Skeletal muscle cell (primary cell): Measurements from ENCODE around the gene MPDU1.
"Not testable (repeated sequence)": the region's sequence is repeated elsewhere in the genome, so short reads cannot be mapped to it uniquely, and the experiment has no call there.

Source experiments
- DNase-seq: peaks from one replicate; pipeline ENCODE4 v3.0.0-alpha.2; 2010; ENCODE audit warnings: low read depth
- H3K4me3 ChIP-seq: 2 replicates; pipeline ENCODE4 v1.5.1; 2011; ENCODE audit warnings: low read depth, mild to moderate bottlenecking, control low read depth, low read length, moderate library complexity

MPDU1 gene

DNA sequence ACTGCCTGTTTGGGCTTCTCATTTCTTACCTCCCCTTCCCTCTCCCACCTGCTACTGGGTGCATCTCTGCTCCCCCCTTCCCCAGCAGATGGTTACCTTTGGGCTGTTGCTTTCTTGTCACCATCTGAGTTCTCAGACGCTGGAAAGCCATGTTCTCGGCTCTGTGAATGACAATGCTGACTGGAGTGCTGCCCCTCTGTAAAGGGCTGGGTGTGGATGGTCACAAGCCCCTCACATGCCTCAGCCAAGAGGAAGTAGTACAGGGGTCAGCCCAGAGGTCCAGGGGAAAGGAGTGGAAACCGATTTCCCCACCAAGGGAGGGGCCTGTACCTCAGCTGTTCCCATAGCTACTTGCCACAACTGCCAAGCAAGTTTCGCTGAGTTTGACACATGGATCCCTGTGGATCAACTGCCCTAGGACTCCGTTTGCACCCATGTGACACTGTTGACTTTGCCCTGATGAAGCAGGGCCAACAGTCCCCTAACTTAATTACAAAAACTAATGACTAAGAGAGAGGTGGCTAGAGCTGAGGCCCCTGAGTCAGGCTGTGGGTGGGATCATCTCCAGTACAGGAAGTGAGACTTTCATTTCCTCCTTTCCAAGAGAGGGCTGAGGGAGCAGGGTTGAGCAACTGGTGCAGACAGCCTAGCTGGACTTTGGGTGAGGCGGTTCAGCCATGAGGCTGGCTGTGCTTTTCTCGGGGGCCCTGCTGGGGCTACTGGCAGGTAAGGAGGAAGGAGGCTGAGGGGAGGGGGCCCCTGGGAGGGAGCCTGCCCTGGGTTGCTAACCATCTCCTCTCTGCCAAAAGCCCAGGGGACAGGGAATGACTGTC is 4.4 kb upstream of the MPDU1 start, which contains the start of gene CD68:
TSS of gene CD68 (plus strand) at position 638 of the 833 bp plus-strand sequence. CDS start at position 678, 40 bp downstream.
- DNase-seq, result peak; percentile 72
- H3K4me3 ChIP-seq, result peak within 1 kb of the TSS; percentile 28

DNA sequence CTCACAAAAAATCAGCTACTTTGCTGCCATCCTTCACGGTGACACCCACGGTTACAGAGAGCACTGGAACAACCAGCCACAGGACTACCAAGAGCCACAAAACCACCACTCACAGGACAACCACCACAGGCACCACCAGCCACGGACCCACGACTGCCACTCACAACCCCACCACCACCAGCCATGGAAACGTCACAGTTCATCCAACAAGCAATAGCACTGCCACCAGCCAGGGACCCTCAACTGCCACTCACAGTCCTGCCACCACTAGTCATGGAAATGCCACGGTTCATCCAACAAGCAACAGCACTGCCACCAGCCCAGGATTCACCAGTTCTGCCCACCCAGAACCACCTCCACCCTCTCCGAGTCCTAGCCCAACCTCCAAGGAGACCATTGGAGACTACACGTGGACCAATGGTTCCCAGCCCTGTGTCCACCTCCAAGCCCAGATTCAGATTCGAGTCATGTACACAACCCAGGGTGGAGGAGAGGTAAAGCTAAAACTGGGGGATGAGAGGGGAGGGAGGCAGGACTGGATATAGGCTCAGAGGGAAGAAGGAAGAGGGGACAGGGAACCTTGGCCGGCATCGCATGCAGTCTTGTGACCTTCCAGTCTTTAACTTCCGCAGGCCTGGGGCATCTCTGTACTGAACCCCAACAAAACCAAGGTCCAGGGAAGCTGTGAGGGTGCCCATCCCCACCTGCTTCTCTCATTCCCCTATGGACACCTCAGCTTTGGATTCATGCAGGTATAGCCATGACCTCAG is 3.6 kb upstream of the MPDU1 start:
- H3K4me3 ChIP-seq, result peak overlapping the region; percentile 28
- DNase-seq, result no peak

DNA sequence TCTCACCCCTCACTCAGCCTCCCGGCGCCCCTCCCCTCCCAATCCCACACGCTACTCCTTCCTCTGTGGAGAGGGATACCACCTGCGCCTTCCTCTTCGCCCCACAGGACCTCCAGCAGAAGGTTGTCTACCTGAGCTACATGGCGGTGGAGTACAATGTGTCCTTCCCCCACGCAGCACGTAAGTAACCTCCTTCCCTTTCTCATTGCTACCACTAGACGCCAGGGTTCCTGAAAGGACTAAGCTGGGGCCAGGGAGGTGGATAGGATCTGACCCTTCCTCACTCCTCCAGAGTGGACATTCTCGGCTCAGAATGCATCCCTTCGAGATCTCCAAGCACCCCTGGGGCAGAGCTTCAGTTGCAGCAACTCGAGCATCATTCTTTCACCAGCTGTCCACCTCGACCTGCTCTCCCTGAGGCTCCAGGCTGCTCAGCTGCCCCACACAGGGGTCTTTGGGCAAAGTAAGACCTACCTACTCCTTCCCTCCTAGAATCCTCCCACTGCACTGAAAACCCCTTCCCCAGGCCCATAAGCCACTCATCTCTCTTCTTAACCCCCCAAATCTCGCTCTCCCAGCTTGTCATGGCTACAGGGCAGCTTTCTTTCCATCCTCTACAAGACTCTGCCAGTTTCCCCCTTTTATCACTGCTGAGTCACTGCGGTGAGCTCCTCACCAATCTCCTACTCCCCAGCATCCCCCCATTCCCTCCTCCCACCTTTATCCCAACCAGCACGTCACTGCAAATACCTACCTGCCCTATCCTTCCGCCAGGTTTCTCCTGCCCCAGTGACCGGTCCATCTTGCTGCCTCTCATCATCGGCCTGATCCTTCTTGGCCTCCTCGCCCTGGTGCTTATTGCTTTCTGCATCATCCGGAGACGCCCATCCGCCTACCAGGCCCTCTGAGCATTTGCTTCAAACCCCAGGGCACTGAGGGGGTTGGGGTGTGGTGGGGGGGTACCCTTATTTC is 2.8 kb upstream of the MPDU1 start:
- no peak for DNase-seq
- H3K4me3 ChIP-seq, result no peak overlapping the region

DNA sequence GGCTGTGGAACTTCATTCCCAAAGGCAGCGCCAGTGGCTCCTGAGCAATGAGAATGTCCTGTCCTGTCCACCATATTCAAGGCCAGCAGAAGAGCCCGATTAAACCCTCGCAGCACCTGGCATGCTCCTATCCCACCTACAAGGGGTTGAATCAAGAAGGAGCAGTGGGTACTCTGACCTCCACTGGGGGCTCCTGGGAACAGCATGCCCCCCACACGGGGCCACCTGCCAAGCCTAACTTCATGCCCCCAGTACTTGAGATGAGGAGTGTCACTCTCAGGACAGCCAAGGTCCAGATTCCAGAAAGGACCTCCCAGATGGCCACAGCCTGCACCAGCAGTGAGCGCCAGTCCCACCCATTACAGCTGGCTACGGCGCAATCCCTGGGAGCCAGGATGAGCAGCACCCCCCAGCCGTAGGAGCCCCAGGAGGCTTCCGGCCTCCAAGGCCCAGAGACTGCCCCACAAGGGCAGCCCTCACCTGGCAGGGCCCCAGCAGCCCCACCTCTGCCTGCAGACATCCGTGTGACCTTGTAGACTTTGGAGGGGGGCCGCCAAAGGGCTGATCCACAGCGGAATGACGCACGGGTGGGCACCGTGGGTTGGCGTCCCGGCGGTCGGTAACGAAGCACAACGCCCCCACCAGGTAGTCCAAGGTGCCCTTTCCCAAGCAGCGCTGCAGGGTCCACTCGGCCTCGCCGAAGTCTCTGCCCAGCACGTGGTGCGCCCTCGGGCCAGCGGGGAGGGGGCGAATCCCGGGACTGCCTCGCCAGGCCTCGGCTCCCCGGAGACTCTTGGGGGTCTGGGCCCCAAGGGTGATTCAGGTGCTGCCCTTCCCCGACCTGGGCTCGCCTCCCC is 1.0 kb upstream of the MPDU1 start:
- DNase-seq, result no peak
- peak overlapping the region; percentile 72 for H3K4me3 ChIP-seq

DNA sequence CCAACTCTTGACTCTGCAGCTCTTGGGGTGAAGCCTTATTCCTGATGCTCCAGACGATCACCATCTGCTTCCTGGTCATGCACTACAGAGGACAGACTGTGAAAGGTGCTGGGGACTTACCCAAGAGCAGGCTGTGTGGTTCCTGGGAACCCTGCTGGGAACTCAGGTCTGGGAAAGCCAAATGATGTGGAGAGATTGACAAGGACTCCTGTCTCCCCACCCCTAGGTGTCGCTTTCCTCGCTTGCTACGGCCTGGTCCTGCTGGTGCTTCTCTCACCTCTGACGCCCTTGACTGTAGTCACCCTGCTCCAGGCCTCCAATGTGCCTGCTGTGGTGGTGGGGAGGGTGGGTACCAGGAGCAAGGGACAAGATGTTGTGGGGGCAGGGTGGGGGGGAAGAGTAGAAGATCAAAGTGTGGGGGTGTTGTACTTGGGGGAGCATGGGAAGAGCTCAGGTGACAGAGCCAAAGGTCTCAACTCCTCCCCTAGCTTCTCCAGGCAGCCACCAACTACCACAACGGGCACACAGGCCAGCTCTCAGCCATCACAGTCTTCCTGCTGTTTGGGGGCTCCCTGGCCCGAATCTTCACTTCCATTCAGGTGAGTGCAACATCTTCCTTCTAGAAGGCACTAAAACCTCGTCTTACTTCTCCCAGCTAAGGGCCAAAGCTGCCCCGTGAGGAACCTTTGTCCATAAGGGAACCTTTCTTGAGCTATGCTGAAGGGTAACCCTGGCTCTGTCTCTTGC is 3.2 kb downstream of the MPDU1 start:
- DNase-seq, result no peak
- no peak overlapping the region for H3K4me3 ChIP-seq

DNA sequence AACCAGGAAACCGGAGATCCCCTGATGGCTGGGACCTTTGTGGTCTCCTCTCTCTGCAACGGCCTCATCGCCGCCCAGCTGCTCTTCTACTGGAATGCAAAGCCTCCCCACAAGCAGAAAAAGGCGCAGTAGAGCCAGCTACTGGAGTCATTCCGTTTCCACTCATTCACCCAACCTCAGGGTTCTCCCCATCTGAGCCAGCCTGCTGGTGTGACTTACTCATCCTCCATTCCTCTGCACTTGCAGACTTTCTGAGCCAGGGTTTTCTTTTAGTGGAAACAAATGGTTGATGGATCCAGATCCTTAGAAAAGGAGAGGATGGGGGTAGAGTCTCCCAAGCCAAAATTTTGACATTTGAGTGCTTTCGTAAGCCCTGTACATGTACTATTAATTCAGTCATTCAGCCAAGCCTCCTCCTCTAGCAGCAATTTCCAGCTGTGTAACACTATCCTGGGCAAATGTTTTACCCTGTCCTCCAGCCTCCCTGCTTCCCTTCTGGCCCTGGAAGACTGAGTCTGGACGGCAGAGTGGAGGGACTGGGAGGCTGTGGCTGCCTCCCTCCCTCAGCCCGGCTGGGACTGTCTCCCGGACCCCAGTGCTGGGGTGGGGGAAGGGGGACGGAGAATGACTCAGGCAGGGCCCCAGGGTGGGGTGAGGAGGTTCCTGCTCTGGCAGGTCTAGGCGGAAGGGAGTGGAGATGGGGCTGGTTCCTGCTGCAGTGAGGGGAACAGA is 3.9 kb downstream of the MPDU1 start:
- H3K4me3 ChIP-seq, result peak overlapping the region; percentile 17
- peak; percentile 83 for DNase-seq

DNA sequence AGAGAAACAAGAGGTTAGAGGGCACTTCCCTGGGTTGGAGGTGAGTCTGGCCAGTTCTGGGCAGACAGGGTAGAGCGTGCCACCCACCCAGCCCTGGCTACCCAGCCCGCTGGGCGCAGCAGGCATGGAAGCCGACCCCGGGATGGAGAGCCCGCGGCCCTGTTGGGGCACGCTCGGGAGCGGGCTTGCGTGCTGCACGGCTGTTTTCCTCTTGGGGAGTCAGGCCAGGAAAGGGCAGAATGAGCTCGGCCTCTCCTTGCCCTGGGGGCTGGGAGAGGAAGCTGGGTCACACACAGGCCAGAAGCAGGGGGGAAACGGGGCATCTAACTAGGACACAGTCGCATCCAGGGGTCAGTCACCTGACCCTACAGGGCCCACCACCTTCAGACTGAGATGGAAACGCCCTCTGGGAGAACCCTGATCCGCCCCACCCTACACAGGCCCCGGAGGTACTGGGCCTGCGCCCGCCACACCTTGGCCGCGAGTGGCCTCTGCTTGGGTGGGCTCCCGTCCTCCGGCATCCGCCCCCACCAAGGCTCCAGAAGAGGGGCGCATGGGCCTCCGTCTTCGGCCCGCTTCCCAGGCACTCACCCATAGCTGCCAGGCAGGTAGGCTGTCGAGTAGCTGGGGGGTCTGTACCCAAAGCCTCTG is 5.0 kb downstream of the MPDU1 start:
- peak overlapping the region; percentile 26 for H3K4me3 ChIP-seq
- DNase-seq, result no peak

DNA sequence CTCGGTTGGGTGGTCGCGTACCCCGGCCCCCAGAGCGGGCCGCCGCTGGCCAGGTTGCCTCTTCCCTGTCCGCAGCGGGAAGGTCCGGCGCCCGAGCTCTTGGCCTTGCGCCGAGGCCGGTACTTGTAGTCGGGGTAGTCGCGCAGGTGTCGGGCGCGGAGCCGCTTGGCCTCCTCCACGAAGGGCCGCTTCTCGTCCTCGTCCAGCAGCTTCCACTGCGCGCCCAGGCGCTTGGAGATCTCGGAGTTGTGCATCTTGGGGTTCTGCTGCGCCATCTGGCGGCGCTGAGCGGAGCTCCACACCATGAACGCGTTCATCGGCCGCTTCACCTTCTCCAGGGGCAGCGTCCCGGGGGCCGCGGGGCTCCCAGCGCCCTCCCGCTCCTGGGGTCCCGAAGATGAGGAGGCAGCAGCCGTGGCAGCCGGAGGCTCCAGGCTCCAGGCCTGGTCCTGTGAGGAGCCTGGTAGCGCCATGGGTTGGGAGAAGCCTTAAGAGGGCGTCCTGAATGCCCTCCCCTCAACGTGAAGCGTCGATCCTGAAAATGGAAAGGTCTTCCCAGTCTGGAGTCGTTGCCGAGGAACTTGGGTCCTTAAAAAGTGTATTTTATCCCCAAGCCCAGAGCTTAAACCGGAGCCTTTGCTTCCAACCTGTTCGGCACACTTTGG is 5.7 kb downstream of the MPDU1 start:
- H3K4me3 ChIP-seq, result peak overlapping the region; percentile 26
- DNase-seq, result no peak

DNA sequence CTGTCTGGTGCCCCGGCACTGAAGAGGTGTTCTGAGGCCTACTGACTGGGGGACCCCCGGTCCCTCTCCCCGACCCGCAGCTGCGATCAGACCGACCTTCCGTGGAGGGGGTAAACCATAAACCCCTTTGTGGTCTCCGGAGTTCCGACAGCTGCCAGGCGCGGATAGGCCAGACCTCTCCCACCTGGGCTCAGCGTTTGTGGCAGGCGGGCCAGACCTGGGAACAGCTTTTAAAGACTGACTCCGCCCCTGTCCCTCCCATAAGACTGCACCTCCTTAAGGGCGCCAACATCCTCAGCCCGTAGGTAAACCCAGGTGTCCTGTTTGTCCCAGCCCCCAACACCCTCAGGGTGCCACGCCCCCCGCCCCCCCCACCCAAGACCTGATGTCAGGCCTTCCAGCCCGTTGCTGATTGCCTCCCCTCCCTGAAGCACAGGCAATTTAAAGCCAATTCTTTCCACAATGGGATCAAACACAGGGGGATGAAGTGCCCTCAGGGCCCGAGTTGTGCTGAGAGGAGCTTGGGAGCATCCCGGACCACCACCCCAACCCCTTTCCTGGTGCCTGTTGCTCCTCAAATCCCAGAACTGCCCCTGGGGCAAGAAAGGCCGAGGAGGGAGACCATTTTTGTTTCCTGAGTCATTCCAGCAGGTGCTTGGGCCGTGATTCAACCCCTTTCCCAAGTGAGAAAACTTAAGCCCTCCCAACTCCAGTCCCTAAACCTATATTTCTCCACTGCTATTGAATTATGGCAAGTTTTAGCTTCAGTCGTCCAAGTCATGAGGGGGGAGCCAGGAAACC is 6.4 kb downstream of the MPDU1 start, which contains the start of gene SOX15:
TSS of gene SOX15 (minus strand) at position 204 of the 801 bp plus-strand sequence. CDS start 418 bp downstream, outside the sequence.
- DNase-seq, result no peak
- peak within 1 kb of the TSS; percentile 26 for H3K4me3 ChIP-seq

DNA sequence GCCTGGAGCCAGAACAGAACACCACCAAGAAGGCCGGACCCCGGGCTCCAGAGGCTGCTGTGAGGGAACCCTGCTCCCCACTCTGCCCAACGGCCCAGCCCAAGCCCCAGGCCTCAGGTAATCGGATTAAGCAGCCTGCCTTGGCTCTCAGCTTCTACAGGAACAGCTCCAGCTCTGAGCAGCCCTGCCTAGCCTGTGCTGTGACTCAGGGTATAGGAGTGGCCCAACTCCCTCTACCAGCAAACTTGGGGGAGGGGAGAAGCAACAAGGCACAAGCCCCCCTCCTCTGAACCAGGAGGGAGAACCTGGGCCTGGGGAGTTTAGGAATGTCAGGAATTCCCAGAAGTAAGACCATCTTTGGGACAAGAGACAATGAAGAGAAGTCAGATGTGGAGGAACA is 7.1 kb downstream of the MPDU1 start:
- DNase-seq, result no peak
- no peak overlapping the region for H3K4me3 ChIP-seq

DNA sequence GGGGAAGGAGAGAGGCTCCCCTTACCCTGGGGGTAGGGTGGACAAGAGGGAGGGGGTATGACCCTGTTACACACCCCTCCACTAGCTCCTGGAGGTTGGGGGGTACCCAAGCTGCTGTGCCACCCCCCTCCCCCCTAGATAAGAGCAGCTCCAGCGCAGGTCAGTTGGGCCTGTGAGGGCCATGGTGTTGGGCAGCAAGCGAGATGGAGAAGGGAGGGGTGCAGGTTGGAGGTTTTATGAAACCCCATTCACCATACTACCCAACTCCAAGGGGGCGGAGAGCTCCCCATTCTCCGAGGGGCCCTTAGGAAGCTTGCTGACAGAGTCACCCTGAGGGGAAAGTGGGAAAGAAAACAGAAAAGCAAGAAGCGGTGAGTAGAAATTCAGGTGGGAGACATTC is 7.9 kb downstream of the MPDU1 start:
- no peak overlapping the region for H3K4me3 ChIP-seq
- no peak for DNase-seq

DNA sequence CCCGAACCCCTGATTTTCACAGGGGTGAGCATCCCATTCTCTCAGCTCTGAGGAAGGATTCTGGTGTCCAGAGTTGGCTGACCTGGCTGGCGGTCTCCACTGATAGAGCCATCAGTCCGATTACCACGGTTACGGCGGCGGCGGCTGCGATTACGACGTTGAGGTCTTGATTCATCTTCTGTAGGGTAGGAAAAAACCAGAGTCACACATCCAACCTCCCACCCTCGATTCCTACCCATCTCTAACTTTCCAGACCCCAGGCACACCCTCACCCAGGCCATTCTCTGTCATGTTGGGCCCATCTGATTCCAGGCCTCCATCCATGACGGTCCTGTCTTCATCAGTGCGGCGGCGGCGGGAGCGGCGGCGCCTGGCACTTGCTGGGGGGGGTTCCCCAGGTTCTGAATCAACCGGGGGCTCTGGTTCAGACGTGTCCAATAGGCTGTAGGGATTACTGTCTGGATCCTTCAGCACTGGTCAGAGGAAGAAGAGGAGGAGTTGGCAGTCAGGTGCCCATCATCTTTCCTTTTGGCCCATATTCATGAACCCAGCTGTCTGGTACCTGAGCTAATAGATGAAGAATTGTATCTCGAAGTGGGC is 8.9 kb downstream of the MPDU1 start:
- no peak for DNase-seq

DNA sequence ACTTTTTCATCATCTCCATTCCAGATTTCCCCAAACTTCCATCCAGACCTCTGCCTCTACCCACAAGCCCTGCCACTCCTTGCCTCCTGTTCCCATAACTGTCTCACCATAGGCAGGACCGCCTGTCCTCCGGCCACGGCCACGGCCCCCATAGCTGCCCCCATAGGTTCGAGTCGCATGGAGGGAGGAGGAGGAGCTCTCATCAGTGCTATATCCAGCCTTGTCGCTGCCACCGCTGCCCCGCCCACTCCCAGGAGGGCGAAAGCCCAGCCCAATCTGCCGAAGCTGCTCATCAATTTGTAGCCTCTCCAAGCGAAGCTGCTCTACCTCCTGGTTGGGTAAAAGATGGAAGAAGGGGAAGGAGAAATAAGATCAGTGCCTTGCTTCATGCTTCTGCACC is 9.6 kb downstream of the MPDU1 start:
- no peak for DNase-seq
- no peak overlapping the region for H3K4me3 ChIP-seq

More for the DNA sequence above, 8.9 kb downstream of the MPDU1 start:
- H3K4me3 ChIP-seq, result no peak overlapping the region

DNA sequence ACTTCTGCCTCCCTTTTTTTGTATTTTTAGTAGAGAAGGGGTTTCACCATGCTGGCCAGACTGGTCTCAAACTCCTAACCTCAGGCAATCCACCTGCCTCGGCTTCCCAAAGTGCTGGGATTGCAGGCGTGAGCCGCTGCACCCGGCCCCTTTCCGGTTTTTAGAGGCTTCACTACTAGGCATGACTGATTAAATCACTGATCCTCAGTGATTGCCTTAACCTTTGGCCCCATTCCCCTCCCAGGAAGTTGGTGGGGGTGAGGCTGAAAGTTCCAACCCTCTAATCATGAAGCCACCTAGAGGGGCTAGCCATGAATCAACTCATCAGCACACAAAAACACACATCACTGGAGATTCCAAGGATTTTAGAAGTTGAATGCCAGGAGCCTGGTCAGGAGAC is 13.9 kb downstream of the MPDU1 start:
- not testable (repeated sequence) for DNase-seq, H3K4me3 ChIP-seq

DNA sequence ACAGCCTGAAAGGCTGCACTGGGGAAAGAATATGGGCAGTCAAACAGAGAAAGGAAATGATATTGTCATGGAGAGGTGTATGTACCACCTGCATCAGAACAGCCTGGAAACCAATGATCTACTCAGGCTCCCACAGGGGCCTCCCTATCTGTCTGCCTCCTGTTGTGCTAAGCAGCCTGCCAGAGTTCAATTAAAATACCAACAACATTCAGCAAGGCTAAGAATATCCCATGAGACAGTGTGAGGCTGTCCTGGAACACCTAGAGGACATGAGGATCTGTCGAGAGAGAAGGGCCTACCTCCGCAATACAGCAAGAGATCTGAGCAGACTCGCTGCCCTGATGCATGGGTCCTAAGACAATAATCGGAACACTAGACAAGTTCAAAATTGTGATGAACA is 22.6 kb downstream of the MPDU1 start:
- DNase-seq, result no peak
- no peak overlapping the region for H3K4me3 ChIP-seq
